ENCODE data around the gene ZFAND3.

GRCh38 chr6:37972994-37973757, 153.6 kb downstream of the ZFAND3 start:
- TF ChIP-seq CTCF (IDR thresholded peaks at IDR 0.05) = no peak
- no peak for TF ChIP-seq POLR2A (IDR thresholded peaks at IDR 0.05)

All from upper lobe of left lung (tissue), 4 donors.